K562 (cell line): Measurements from ENCODE around the gene CPLX3. TPM values are rescaled to one million over a fixed set of nuclear protein-coding genes. Genes with fewer than 3 reads are reported as not detected.

Source experiments
- MGA ChIP-seq: fragments of 450-650 bp; IDR thresholded peaks from 2 replicates; pipeline ENCODE4 v1.6.1; 2016; ENCODE audit warnings: mild to moderate bottlenecking, moderate library complexity
- ZNF24 ChIP-seq: fragments of 450-650 bp; IDR thresholded peaks from 2 replicates; pipeline ENCODE4 v1.6.1; 2016
- polyA plus RNA-seq, 8 experiments: library from polyadenylated mRNA; depleted of rRNA in 4 of 8; stranded (reverse) in 5 of 8; unstranded in 3 of 8; fragments of >200 nt; fragmentation: Nextera tagmentation in 2 of 8; fragmentation: Illumina TruSeq in 1 of 8; extraction: Ambion mirVana in 2 of 8; extraction: Trizol in 1 of 8; gene quantifications; 2 replicates each; pipeline versions ENCODE4 v1.2.1 to v1.2.3, GENCODE V29; 2011 to 2014; ENCODE audit warnings: inconsistent platforms in 1 of 8, missing spikeins in 1 of 8
- total RNA-seq, 7 experiments: library from RNA; depleted of rRNA in 6 of 7; stranded (reverse); fragments of >200 nt in 6 of 7; fragmentation: Illumina TruSeq in 2 of 7; extraction: Trizol in 2 of 7; gene quantifications; 2 replicates each; pipeline versions ENCODE4 v1.2.1 to v1.2.3, GENCODE V29; 2011 to 2021; ENCODE audit warnings: low replicate concordance in 1 of 7

CPLX3 gene
- total and polyA plus RNA-seq, 9 of the 15 experiments (the other 6 are each of a cell fraction or from before 2014, with no cell fraction given): not detected

GRCh38 chr15:74781431-74782258 is 44.8 kb upstream of the CPLX3 start, which contains the start of gene CSK (continued):
- TF ChIP-seq MGA (peak; percentile 29), ZNF24 (peak; percentile 98)
- TF ChIP-seq, all 486 proteins: peak for 55
